GM21447 (cell line): ENCODE measurements around the gene BRCA2.

ENCODE experiments used
- ATAC-seq: cut with Tn5 transposase; IDR thresholded peaks from one replicate; pipeline ENCODE4 v1.9.1; 2021; ENCODE audit not compliant: unreplicated experiment

BRCA2 gene

GRCh38 chr13:32378012-32378411 lies 62.7 kb downstream of the BRCA2 start:
- no peak for ATAC-seq

GRCh38 chr13:32381539-32381938 lies 66.2 kb downstream of the BRCA2 start:
- ATAC-seq, result no peak

GRCh38 chr13:32383836-32384618 lies 68.7 kb downstream of the BRCA2 start:
- ATAC-seq, result no peak

- ATAC-seq, result no peak
These were observed 69.4 kb downstream of the BRCA2 start for GRCh38 chr13:32384702-32385101.

GRCh38 chr13:32385410-32385809 lies 70.1 kb downstream of the BRCA2 start:
- ATAC-seq, result no peak

- ATAC-seq, result peak; percentile 62
These were observed 74.7 kb downstream of the BRCA2 start for GRCh38 chr13:32390048-32390447.

GRCh38 chr13:32390484-32390883 lies 75.2 kb downstream of the BRCA2 start:
- ATAC-seq, result no peak

- no peak for ATAC-seq
These were observed 75.9 kb downstream of the BRCA2 start for GRCh38 chr13:32391101-32391619.

- ATAC-seq, result no peak
These were observed 87.8 kb downstream of the BRCA2 start for GRCh38 chr13:32403108-32403507.

GRCh38 chr13:32407854-32408253 lies 92.5 kb downstream of the BRCA2 start:
- ATAC-seq, result no peak

- no peak for ATAC-seq
These were observed 93.1 kb downstream of the BRCA2 start for GRCh38 chr13:32408296-32409000.

GRCh38 chr13:32409001-32409313 lies 93.6 kb downstream of the BRCA2 start:
- ATAC-seq, result no peak

GRCh38 chr13:32409561-32410421 lies 94.5 kb downstream of the BRCA2 start:
- no peak for ATAC-seq

GRCh38 chr13:32413284-32413683 lies 98.0 kb downstream of the BRCA2 start:
- no peak for ATAC-seq

GRCh38 chr13:32414580-32414979 lies 99.3 kb downstream of the BRCA2 start:
- no peak for ATAC-seq

- ATAC-seq, result no peak
These were observed 99.7 kb downstream of the BRCA2 start for GRCh38 chr13:32415019-32415418.

GRCh38 chr13:32417995-32418394 lies 102.7 kb downstream of the BRCA2 start:
- no peak for ATAC-seq

- ATAC-seq, result no peak
These were observed 104.6 kb downstream of the BRCA2 start for GRCh38 chr13:32419862-32420261.

- no peak for ATAC-seq
These were observed 108.3 kb downstream of the BRCA2 start for GRCh38 chr13:32423592-32423991.

GRCh38 chr13:32425158-32425557 lies 109.8 kb downstream of the BRCA2 start:
- no peak for ATAC-seq

- peak; percentile 39 for ATAC-seq
These were observed 111.1 kb downstream of the BRCA2 start for GRCh38 chr13:32426191-32426989.
